HEK293T (cell line): Measurements from ENCODE around the gene GALNT14.

ENCODE experiments used
- ARNT ChIP-seq: fragments of 450-650 bp; IDR thresholded peaks from 2 replicates; pipeline ENCODE4 v1.6.1; 2017; ENCODE audit warnings: mild to moderate bottlenecking
- BHLHE40 ChIP-seq: fragments of 450-650 bp; IDR thresholded peaks from 2 replicates; pipeline ENCODE4 v1.6.1; 2016; ENCODE audit warnings: mild to moderate bottlenecking, moderate library complexity, borderline replicate concordance
- ELF4 ChIP-seq: fragments of 450-650 bp; IDR thresholded peaks from 2 replicates; pipeline ENCODE4 v1.6.1; 2017; ENCODE audit warnings: antibody characterized with exemption
- FOXA1 ChIP-seq: fragments of 450-650 bp; IDR thresholded peaks from 2 replicates; pipeline ENCODE4 v1.6.1; 2016; ENCODE audit warnings: mild to moderate bottlenecking
- FOXK2 ChIP-seq: fragments of 450-650 bp; IDR thresholded peaks from 2 replicates; pipeline ENCODE4 v1.6.1; 2016; ENCODE audit warnings: mild to moderate bottlenecking
- FOXM1 ChIP-seq: fragments of 450-650 bp; IDR thresholded peaks from 2 replicates; pipeline ENCODE4 v1.6.1; 2017; ENCODE audit warnings: mild to moderate bottlenecking, borderline replicate concordance
- HDGF ChIP-seq: fragments of 450-650 bp; IDR thresholded peaks from 2 replicates; pipeline ENCODE4 v1.6.1; 2017; ENCODE audit warnings: antibody characterized with exemption, borderline replicate concordance
- L3MBTL2 ChIP-seq: fragments of 450-650 bp; conservative IDR thresholded peaks from 2 replicates; pipeline ENCODE4 v1.6.1; 2016; ENCODE audit warnings: mild to moderate bottlenecking
- PKNOX1 ChIP-seq: fragments of 450-650 bp; IDR thresholded peaks from 2 replicates; pipeline ENCODE4 v1.6.1; 2016
- SP1 ChIP-seq: fragments of 450-650 bp; IDR thresholded peaks from 2 replicates; pipeline ENCODE4 v1.6.1; 2017
- SUZ12 ChIP-seq: fragments of 450-650 bp; IDR thresholded peaks from 2 replicates; pipeline ENCODE4 v1.6.1; 2016; ENCODE audit warnings: mild to moderate bottlenecking
- TARDBP ChIP-seq: fragments of 450-650 bp; IDR thresholded peaks from 2 replicates; pipeline ENCODE4 v1.6.1; 2016

DNA sequence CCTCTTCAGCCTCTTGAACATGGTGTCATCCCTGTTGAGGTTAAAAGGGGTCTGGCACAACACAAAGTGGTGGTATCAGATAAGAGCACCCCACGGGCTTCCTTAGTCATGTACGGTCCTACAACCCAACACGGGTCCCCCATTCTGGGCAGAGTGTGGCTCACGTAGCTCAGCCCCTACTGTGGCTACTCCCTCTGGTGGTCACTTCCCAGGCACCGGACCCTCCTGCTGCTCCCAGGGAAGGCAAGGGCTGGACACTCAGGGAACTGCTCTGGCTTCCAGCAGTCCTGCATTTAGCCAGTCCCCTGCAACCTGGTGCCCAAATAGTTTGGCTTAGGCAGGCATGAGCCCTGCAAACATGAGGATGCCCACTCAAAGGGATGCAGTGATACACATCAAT is 58.6 kb downstream of the GALNT14 start:
- TF ChIP-seq SP1 (no peak), BHLHE40 (no peak), L3MBTL2 (no peak), SUZ12 (no peak), FOXK2 (no peak), ELF4 (no peak), TARDBP (no peak), FOXA1 (no peak), FOXM1 (no peak), PKNOX1 (no peak), HDGF (no peak), ARNT (no peak)
